Right cardiac atrium (tissue), 5 donors: ENCODE results near the gene MIPEP. TPM values are rescaled to one million over a fixed set of nuclear protein-coding genes. Genes with fewer than 3 reads are reported as not detected.
"Not testable (repeated sequence)": the region's sequence is repeated elsewhere in the genome, so short reads cannot be mapped to it uniquely, and the experiment has no call there.

Experiments
- ATAC-seq, 2 donors: fragments of 200-7000 bp; cut with Tn5 transposase; one replicate each; pipeline versions ENCODE4 v1.8.0 to v1.9.1; 2020; ENCODE audit warnings: moderate library complexity in 2 of 2, mild to moderate bottlenecking in 1 of 2
- DNase-seq, 3 donors: peaks; one replicate each; pipeline ENCODE4 v3.0.0-alpha.2; 2020
- H3K27ac ChIP-seq: one replicate; pipeline ENCODE4 v1.5.1; 2013; ENCODE audit warnings: mild to moderate bottlenecking, low read length, control low read depth, moderate library complexity
- H3K27me3 ChIP-seq: one replicate; pipeline ENCODE4 v1.6.1; 2013; ENCODE audit not compliant: control insufficient read depth, insufficient read depth
- H3K4me1 ChIP-seq: one replicate; pipeline ENCODE4 v1.6.1; 2013; ENCODE audit warnings: low read length; ENCODE audit not compliant: control insufficient read depth, insufficient read depth
- H3K4me3 ChIP-seq: one replicate; pipeline ENCODE4 v1.5.1; 2013; ENCODE audit warnings: low read length, control low read depth
- H3K9me3 ChIP-seq: one replicate; pipeline ENCODE4 v1.6.1; 2013; ENCODE audit warnings: low read length; ENCODE audit not compliant: control insufficient read depth
- WGBS: extraction: QIAGEN DNeasy Blood & Tissue Kit; methylation state at CpG from one replicate; pipeline ENCODE4 v1.1.7; 2013; 5-methylcytosine and 5-hydroxymethylcytosine counted together
- intact Hi-C, 4 donors: fragments of 100-400 bp; cut with DNase I; formaldehyde crosslinking; loops; one replicate each; pipeline versions ENCODE4 v1.11.0 to v1.14.0; 2022 to 2023
- polyA plus RNA-seq: library from polyadenylated mRNA; stranded (reverse); fragments of 200-250 nt; gene quantifications from one replicate; pipeline ENCODE4 v1.2.3, GENCODE V29; 2013
- total RNA-seq, 4 donors: library from RNA; stranded (reverse); fragmentation: NEBNext Ultra II Directional; extraction: Animal tissue kit (Norgen Biotek cat#: 25700); gene quantifications; one replicate each; pipeline ENCODE4 v1.2.1, GENCODE V29; 2021
- donor health status: healthy with polysubstance abuse.
- donor health status: DM: no; HTN: yes; CAD: no.
- donor health status: DM: no; HTN: no; CAD: no.
- donor health status: DM: no; HTN: yes; CAD: no; lungs with severe emphysema.
- donor health status: DM: yes; HTN: yes; CAD: no.

MIPEP gene
- total and polyA plus RNA-seq, 5 donors, result 70.2 to 298 (median 162) TPM

DNA sequence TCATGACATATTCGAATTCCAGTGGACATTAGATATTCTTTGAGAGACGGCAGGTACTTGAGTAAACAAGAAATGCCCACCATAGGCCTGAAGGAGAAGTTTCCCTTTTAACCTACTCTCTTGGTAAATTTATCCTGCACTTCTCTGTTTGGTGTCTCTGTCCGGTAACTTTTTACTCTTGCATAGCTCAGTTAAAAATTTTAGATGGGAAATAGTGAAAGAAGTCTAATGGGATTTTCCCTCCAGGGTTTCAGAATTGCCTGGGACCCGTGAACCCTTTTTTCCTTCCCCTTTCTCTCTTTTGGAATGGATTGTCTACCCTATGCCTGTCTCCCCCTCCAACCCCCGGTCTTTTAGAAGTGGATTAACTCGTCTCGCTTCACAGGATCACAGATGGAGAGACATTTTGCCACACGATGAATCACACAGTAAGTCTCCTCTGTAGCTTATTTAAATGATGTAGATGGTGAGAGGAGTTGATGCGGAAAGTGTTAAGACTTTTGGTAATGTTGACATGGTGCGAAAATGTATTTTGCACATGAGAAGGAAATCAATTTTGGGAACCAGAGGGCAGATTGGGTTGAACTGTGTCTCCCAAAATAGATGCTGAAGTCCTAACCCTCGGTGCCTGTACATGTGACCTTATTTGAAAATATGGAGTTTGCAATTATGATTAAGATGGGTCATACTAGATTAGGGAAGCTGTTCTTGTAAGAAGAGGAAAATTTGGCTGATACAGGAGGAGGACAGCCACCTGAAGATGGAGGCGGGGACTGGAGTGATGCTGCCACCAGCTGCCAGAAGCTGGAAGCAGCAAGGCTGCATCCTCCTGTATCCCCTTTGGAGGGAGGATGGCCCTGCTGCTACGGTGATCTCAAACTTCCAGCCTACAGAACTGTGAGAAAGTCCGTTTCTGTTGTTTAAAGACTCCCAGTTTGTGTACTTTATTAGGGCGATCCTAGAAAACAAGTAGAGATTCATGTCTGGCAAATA, 711 bp upstream of the MIPEP start:
- intact Hi-C loops, result no loop called here

DNA sequence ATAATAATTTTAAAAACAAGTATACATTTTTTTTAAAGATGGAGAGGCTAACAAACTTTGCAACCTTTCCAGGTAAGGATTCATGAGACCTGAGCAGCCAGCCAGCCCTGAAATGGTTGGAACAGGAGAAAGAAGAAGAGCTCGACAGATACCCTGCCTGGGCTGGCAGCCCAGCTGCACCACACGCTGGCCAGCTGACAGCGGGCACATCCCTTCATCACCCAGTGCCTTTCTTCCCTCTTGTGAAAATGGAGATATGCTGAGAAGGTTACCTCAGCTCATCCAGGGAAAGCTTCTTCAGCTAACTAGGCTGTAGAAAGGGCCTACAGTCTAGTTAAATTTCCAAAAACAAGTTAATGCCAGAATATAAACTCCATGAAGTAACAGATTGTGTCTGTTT, 4.8 kb downstream of the MIPEP start:
- H3K4me3 ChIP-seq, H3K9me3 ChIP-seq, H3K27ac ChIP-seq, intact Hi-C loops, H3K27me3 ChIP-seq, ATAC-seq, H3K4me1 ChIP-seq: not testable (repeated sequence)
- DNase-seq, result peak in 2 of 3 donors; percentile 70 to 72
- WGBS, result 71% methylated on average over 3 of the region's 3 CpGs

More for the DNA sequence above, 711 bp upstream of the MIPEP start:
- no peaks in the 10 kb centered on the region for H3K4me1 ChIP-seq
- peak overlapping the region; percentile 26 for H3K4me3 ChIP-seq
- H3K9me3 ChIP-seq, result no peaks in the 10 kb centered on the region
- no peaks in the 10 kb centered on the region for H3K27me3 ChIP-seq
- WGBS, result 44% methylated on average over 15 of the region's 15 CpGs
- no peak for ATAC-seq
- no peak overlapping the region for H3K27ac ChIP-seq
- no peak for DNase-seq

DNA sequence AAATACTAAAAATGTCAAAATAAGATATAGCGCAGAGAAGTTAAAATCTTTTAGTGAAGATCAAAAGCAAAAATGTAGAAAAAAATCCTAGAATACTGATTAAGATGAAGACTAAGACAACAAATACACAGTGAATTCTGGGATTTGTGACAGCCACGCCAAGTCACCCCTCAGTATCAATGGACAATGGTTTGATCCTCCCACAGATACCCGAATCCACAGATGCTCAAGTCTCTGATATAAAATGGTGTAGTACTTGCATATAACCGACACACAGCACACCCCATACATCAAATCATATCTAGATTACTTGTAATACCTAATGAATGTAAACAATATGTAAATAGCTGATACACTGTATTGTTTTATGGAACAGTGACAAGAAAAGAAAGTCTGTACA, 5.9 kb downstream of the MIPEP start:
- Histone ChIP-seq H3K27ac (no peak overlapping the region), H3K4me3 (no peak overlapping the region), H3K9me3 (no peaks in the 10 kb centered on the region), H3K4me1 (no peaks in the 10 kb centered on the region), H3K27me3 (no peaks in the 10 kb centered on the region)
- ATAC-seq (no peak), DNase-seq (no peak)
- intact Hi-C loops, result no loop called here
- WGBS, result 92% methylated on average over 4 of the region's 4 CpGs

DNA sequence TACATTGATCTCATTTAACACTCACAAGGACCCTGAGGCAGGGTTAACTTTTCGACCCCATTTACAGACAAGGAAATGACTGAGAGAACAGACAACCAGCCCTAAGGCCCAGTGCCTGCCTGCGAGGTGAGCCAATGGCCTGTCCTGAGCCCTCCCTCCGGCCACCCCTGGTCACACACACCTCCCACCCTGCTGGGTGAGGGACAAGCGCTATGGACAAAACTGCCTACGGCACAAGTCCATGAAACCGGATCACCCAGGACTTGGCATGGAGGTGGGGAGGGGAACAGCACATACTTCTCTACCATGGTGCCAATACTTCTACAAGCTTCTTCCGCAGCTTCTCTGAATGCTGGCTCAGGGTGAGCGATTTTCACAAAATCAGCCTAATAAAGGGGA, 7.8 kb downstream of the MIPEP start:
- H3K27me3 ChIP-seq, H3K4me1 ChIP-seq, H3K4me3 ChIP-seq, H3K9me3 ChIP-seq, H3K27ac ChIP-seq, DNase-seq, intact Hi-C loops: not testable (repeated sequence)
- 78% methylated on average over 8 of the region's 8 CpGs for WGBS
- ATAC-seq, result peak in 1 of 2 donors; percentile 20

DNA sequence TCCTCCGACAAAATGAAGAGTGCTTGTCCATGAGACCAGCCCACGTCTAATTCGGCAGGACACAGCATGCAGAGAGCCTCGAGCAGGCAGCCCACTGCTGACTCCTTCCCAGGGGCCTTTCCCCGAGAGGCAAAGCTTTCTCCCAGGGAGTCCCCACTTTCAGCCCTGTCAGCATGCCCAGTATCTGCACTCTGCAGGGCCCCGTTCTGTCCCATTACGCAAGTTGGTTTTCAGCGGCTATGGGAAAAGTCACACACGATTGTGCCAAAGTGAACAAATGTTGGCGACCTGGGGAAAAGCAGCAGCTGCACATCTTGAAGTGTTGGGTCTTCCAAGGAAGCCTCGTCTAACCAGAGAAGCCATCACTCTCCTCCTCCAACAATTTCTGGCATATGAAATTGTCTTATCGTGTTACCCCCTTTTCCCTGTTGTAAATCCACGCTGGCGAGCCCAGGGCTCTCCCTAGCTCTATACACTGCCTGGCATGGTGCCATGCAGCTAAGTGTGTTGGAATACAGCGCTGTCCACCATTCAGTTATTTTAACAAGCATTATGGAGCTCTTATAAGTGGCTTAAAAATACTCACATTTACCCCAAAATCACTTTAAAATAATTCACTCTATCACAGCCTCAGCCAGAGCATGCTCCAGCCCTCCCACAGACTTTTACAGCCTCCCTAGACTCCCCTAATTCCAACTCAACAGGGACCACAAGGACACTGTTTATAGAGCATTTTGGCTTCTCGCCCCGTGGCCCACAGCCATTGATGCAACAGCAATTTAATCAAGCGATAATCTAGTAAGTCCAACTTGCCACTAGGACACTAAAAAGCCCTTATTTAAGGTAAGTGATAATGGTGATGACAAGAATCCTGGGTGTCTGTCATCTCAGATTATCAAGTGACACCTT, 8.5 kb downstream of the MIPEP start:
- H3K27me3 ChIP-seq, H3K9me3 ChIP-seq, H3K4me3 ChIP-seq, intact Hi-C loops, H3K4me1 ChIP-seq, H3K27ac ChIP-seq: not testable (repeated sequence)
- 75% methylated on average over 14 of the region's 18 CpGs for WGBS
- DNase-seq (peak; percentile 43 to 60 (median 51)), ATAC-seq (peak; percentile 50 to 70)

DNA sequence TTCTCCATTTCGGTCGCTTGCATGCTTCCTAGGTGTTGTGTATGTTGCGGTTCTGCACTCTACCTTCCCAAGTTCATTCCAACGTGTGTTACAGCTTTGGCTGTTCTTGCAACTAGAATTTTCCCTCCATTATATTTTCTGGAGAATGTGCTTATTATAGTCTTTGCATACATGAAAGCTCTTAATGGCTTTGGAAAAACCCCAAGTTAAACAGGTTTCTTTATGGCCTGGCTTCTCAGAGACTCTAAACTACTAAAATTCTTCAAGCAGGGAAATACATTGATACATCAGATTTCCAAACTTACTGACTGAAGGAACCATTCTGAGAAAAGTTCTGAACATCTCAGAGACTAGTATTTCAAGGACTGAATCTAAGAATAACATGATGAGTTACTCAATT, 11.9 kb downstream of the MIPEP start:
- H3K9me3 ChIP-seq, result no peaks in the 10 kb centered on the region
- ATAC-seq, result no peak
- no peaks in the 10 kb centered on the region for H3K27me3 ChIP-seq
- no peaks in the 10 kb centered on the region for H3K4me1 ChIP-seq
- no peak overlapping the region for H3K4me3 ChIP-seq
- intact Hi-C loops, result loop anchor here in 1 of 4 donors (10.0 kb wide), 1 partner anchor 172 kb away; no protein-coding TSS in a partner anchor
- no peak overlapping the region for H3K27ac ChIP-seq
- WGBS, result 94% methylated on average over 4 of the region's 4 CpGs
- no peak for DNase-seq

DNA sequence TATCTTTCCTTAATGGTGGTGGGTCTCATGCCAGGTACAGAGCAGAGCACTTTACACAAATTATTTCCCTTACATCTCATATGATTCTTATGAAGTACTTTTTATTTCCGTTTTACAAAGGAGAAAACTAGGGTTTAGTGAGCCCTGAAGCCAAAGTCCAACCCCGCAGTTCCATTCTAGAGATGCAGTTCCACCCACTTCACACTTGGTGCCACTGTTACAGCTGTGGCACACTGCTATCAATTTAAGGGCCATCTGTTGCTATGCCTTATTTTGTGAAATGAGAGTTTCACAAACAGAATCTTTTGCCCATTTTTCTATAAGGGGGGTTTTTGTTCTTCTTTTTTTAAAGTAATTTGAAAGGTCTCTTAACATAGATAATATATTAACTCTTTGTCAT, 12.9 kb downstream of the MIPEP start:
- intact Hi-C loops, result loop anchor here in 1 of 4 donors (10.0 kb wide), 1 partner anchor 171 kb away; no protein-coding TSS in a partner anchor
- WGBS, result 52% methylated on average over 2 of the region's 2 CpGs

DNA sequence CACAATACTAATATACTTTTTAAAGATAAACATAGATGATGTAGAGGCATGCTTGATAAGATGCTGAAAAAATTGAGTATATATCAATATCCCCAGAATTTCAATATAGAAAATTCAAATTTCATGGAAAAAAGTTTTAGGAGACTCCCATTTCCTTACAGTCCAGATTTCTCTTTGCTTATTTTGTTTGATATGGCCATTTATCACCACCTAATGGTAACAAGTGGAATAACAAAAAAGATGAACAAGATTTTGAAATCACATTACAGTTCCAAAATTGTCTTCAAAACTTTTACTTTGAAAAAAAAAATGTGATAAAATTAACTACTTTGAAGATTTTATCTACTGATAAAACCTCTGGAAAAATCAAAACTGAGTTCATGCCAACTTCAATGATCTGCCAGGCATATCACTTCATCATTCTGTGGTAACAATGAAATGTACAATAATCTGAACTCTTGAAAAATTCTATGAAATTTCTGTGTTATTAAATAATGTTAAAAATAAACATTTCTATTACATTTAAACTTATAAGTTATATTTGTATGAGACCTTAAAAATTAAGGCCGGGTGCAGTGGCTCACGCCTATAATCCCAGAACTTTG, 17.5 kb downstream of the MIPEP start:
- WGBS, result 92% methylated on average over 2 of the region's 2 CpGs
- H3K27me3 ChIP-seq, result no peaks in the 10 kb centered on the region
- ATAC-seq (peak in 1 of 2 donors; percentile 40), DNase-seq (no peak)
- no peaks in the 10 kb centered on the region for H3K9me3 ChIP-seq
- no peak overlapping the region for H3K27ac ChIP-seq
- intact Hi-C loops, result loop anchor here in 3 of 4 donors (2.0 to 10.0 kb wide), 4 partner anchors 154 to 409 kb away; no protein-coding TSS in a partner anchor
- H3K4me1 ChIP-seq, result peaks cover 2% of the 10 kb centered on the region
- no peak overlapping the region for H3K4me3 ChIP-seq

More for the DNA sequence above, 12.9 kb downstream of the MIPEP start:
- no peaks in the 10 kb centered on the region for H3K27me3 ChIP-seq
- H3K27ac ChIP-seq, result no peak overlapping the region
- H3K9me3 ChIP-seq, result no peaks in the 10 kb centered on the region
- ATAC-seq, result peak in 1 of 2 donors; percentile 54
- H3K4me3 ChIP-seq, result no peak overlapping the region
- no peak for DNase-seq
- H3K4me1 ChIP-seq, result no peaks in the 10 kb centered on the region

DNA sequence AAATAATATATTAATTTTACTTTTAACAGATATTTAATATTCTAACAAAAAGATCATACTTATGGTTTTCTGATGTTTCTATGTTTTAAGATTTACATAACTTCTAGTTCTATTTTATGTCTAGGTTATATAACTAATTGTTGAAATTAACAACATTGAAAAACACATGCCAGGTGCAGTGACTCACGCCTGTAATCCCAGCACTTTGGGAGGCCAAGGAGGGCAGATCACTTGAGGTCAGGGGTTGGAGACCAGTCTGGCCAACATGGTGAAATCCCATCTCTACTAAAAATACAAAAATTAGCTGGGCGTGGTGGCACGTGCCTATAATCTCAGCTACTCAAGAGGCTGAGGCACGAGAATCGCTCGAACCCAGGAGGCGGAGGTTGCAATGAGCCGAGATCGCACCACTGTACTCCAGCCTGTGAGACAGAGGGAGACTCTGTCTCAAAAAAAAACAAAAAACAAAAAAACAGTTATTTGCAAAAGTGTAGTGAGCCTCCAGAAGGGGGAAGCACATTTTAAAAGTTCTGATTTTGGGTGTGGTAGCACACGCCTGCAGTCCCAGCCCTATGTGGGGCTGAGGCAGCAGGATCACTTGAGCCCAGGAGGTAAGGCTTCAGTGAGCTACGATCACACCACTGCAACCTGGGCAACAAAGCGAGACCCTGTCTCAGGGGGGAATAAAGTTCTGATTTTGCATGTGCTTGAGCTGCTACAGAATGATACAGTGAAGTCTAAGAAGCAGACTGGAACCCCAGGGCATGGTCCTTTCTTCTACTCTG, 18.7 kb downstream of the MIPEP start:
- Histone ChIP-seq H3K27ac (no peak overlapping the region), H3K4me1 (peaks cover 2% of the 10 kb centered on the region), H3K27me3 (no peaks in the 10 kb centered on the region), H3K4me3 (no peak overlapping the region), H3K9me3 (no peaks in the 10 kb centered on the region)
- intact Hi-C loops, result loop anchor here in 2 of 4 donors (5.0 to 10.0 kb wide), 3 partner anchors 153 to 408 kb away; no protein-coding TSS in a partner anchor
- DNase-seq, result no peak
- ATAC-seq, result peak in 1 of 2 donors; percentile 31
- WGBS, result 89% methylated on average over 12 of the region's 12 CpGs

DNA sequence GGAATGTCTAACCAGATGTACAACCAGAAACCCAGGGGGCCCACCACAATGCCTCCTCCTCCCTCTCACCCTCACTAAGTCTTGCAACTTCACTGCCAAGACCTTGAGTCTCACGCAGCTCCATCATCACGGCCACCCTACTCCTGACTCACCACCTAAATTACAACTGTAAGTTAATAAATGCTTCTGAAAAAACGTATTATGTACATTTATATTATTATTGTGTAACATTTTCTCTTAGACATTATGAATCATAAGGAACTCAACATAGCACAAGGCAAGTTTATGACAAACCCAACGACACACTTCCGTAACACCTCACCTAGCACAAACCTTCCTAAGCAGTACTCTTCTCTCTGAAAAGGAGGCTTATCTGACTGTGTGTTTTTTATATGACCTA, 20.7 kb downstream of the MIPEP start:
- intact Hi-C loops, result loop anchor here in 2 of 4 donors (5.0 to 10.0 kb wide), 3 partner anchors 144 to 404 kb away; no protein-coding TSS in a partner anchor
- 80% methylated on average over 5 of the region's 5 CpGs for WGBS
- no peak overlapping the region for H3K4me3 ChIP-seq
- no peak for DNase-seq
- H3K27ac ChIP-seq, result no peak overlapping the region
- no peak for ATAC-seq
- peaks cover 2% of the 10 kb centered on the region for H3K4me1 ChIP-seq
- no peaks in the 10 kb centered on the region for H3K27me3 ChIP-seq
- no peaks in the 10 kb centered on the region for H3K9me3 ChIP-seq
